Measurements from ENCODE around the gene ANGEL1. TPM values are rescaled to one million over a fixed set of nuclear protein-coding genes. Genes with fewer than 3 reads are reported as not detected.
A peak's percentile ranks its signal among the peaks of the same experiment; 100 is the strongest.

The ANGEL1 gene
- total RNA-seq, 5 donors from 2014 or later (not counting 1 experiment from before 2014, with no cell fraction given) = 15.4 to 33.7 (median 28.3) TPM

DNA sequence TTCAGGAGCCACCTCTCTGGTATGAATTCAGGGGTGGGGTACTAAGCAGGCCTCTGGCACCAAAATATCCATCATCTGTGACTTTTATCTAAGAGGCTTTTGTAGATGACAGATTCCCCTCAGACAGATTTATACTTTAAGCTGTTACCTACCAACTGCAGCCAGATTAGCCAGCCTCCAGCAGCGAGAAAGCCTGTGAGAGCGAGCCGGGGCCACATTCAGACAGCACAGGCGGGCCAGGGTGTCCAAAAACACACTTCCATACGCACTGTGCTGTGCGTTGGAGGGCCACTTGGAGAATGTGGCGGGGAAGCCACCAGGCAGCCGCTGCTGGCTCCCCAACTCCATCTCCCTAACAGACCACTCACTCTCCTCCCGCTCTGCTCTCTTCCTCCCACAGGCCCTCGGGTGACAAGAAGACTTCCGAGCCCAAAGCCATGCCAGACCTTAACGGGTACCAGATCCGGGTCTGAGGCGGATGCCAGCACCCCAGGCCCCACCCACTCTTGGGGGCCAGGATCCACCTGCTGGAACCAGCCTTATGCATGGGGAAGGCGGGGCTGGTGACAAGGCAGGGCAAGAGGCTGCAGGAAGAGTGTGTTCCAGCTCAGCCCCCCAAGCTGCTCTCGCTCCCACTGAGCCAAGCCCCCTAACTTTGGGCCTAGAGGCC, 34.0 kb downstream of the ANGEL1 start:
- CTCF ChIA-PET = no interaction called here
- Histone ChIP-seq H3K9me3 (no peaks in the 10 kb centered on the region), H3K27me3 (replicated peaks in 1 of 2; ENCODE audit: control insufficient read depth in 2 of 2, extremely low read depth in 1 of 2, insufficient read depth in 2 of 2, low read length in 1 of 2) (no peaks in the 10 kb centered on the region), H3K27ac (ENCODE audit: low read length) (no peak overlapping the region), H3K4me3 (ENCODE audit: control insufficient read depth in 1 of 2, extremely low read depth in 1 of 2, low read length in 1 of 2) (no peak overlapping the region), H3K4me1 (ENCODE audit: control insufficient read depth in 1 of 2, extremely low read depth in 1 of 2, insufficient read depth in 2 of 2, low read length in 2 of 2) (peaks cover 0 to 4% of the 10 kb centered on the region in 2 experiments), H3K36me3 (ENCODE audit: control insufficient read depth in 2 of 2, extremely low read depth in 1 of 2, insufficient read depth in 1 of 2, low read length in 1 of 2) (peaks cover 6 to 7% of the 10 kb centered on the region in 2 donors)
- Mint-ChIP-seq H3K27me3 (no peaks in the 10 kb centered on the region), H3K27ac (no peak overlapping the region), H3K4me3 (no peak overlapping the region), H3K36me3 (peaks cover 5% of the 10 kb centered on the region), H3K4me1 (peaks cover 11 to 22% (median 18%) of the 10 kb centered on the region in 3 donors), H3K9me3 (no peaks in the 10 kb centered on the region)
- no peak for DNase-seq
- no peak for ATAC-seq (replicated peaks in 1 of 4)
- POLR2A ChIA-PET = no interaction called here
- 98% methylated on average over 14 of the region's 16 CpGs for WGBS (ENCODE audit: insufficient coverage)

DNA sequence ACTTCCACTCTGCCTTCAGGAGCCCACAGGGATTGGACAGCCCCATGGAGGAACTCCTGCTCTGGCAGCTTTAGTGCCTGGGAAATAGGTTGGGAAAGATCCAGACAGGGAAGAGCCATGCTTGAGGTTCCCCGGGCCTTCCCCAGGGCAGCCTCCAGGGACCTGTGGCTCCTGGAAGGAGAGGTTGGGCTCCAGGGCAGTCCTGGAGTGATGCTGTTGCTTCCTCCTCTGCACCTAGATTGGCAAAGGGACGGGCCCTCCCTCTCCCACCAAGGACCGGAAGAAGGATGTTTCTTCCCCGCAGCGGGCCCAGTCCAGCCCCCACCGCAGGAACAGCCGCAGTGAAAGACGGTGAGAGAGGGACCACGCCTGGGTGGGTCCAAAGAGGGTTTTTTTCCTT, 35.0 kb downstream of the ANGEL1 start:
- no peak overlapping the region for H3K27ac ChIP-seq (ENCODE audit: low read length)
- H3K36me3 ChIP-seq (ENCODE audit: control insufficient read depth in 2 of 2, extremely low read depth in 1 of 2, insufficient read depth in 1 of 2, low read length in 1 of 2) = peaks cover under 1 to 6% of the 10 kb centered on the region in 2 donors
- DNase-seq (no peak), ATAC-seq (replicated peaks in 1 of 4) (peak in 1 of 4 experiments; percentile 18)
- no peaks in the 10 kb centered on the region for H3K4me1 ChIP-seq (ENCODE audit: control insufficient read depth in 1 of 2, extremely low read depth in 1 of 2, insufficient read depth in 2 of 2, low read length in 2 of 2)
- no peaks in the 10 kb centered on the region for H3K9me3 ChIP-seq
- Mint-ChIP-seq H3K27me3 (no peaks in the 10 kb centered on the region), H3K9me3 (no peaks in the 10 kb centered on the region), H3K4me1 (peaks cover 1 to 13% (median 10%) of the 10 kb centered on the region in 3 donors), H3K36me3 (peaks cover 3% of the 10 kb centered on the region), H3K27ac (no peak overlapping the region), H3K4me3 (no peak overlapping the region)
- no peak overlapping the region for H3K4me3 ChIP-seq (ENCODE audit: control insufficient read depth in 1 of 2, extremely low read depth in 1 of 2, low read length in 1 of 2)
- WGBS (ENCODE audit: insufficient coverage) = 100% methylated on average over 1 of the region's 9 CpGs
- CTCF ChIA-PET = no interaction called here
- peaks cover 0 to 3% of the 10 kb centered on the region in 2 experiments for H3K27me3 ChIP-seq (replicated peaks in 1 of 2; ENCODE audit: control insufficient read depth in 2 of 2, extremely low read depth in 1 of 2, insufficient read depth in 2 of 2, low read length in 1 of 2)
- POLR2A ChIA-PET = no interaction called here

DNA sequence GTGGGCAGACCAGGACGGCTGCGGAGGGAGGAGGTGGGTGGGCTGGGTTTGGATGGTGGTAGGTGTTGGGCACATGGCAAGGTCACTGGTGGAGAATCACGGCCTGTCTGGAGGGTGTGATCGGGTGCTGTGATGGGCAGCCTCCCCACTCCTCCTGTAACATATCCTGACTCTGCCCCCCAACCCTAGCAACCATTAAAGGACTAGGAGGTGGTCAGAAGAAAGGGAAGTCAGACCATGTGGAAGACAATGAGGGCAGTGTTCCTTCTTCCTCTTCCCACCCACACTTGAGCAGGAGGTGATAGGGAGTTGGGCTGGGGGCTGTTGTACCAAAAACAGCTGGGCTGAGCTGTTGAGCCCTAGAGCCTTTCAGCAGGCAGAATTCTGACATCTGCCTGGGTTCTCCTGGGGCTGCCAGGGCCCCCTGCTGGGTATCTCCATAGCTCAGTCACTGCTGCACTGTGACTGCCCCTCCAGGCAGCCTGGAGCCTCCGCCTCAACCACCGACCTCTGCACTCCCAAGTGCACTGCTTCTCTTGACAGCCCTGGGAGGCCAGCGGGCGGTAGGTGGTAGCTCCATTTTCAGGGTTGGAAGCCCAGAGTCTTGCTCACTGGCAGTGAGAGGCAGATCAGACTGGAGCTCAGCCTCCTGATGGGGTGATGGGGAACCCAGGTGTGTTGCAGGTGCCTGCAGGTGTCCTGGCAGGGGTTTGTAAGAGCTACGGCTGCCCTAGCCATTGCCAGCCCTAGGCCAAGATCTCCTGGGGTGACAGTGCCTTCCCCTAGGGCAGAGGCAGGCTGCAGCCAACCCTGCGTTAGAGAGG, 36.0 kb downstream of the ANGEL1 start:
- H3K4me1 ChIP-seq (ENCODE audit: control insufficient read depth in 1 of 2, extremely low read depth in 1 of 2, insufficient read depth in 2 of 2, low read length in 2 of 2) = no peaks in the 10 kb centered on the region
- Mint-ChIP-seq H3K4me1 (peaks cover 0 to 5% (median 5%) of the 10 kb centered on the region in 3 donors), H3K27ac (no peak overlapping the region), H3K27me3 (peaks cover 0 to under 1% of the 10 kb centered on the region in 2 donors), H3K4me3 (no peak overlapping the region), H3K9me3 (no peaks in the 10 kb centered on the region), H3K36me3 (no peaks in the 10 kb centered on the region)
- ChIA-PET CTCF (interaction anchor here in 1 of 2 donors (0.6 to 0.9 kb wide), 2 partner anchors 33 to 65 kb away, joined by 3 read pairs; no protein-coding TSS in a partner anchor), POLR2A (no interaction called here)
- WGBS (ENCODE audit: insufficient coverage) = 94% methylated on average over 8 of the region's 10 CpGs
- H3K9me3 ChIP-seq = no peaks in the 10 kb centered on the region
- H3K27ac ChIP-seq (ENCODE audit: low read length) = no peak overlapping the region
- ATAC-seq (replicated peaks in 1 of 4) (peak in 1 of 4 experiments; percentile 33), DNase-seq (peak in 1 of 35 experiments; percentile 15)
- no peak overlapping the region for H3K4me3 ChIP-seq (ENCODE audit: control insufficient read depth in 1 of 2, extremely low read depth in 1 of 2, low read length in 1 of 2)
- H3K27me3 ChIP-seq (replicated peaks in 1 of 2; ENCODE audit: control insufficient read depth in 2 of 2, extremely low read depth in 1 of 2, insufficient read depth in 2 of 2, low read length in 1 of 2) = peaks cover 0 to 8% of the 10 kb centered on the region in 2 experiments
- peaks cover 0 to 2% of the 10 kb centered on the region in 2 donors for H3K36me3 ChIP-seq (ENCODE audit: control insufficient read depth in 2 of 2, extremely low read depth in 1 of 2, insufficient read depth in 1 of 2, low read length in 1 of 2)

DNA sequence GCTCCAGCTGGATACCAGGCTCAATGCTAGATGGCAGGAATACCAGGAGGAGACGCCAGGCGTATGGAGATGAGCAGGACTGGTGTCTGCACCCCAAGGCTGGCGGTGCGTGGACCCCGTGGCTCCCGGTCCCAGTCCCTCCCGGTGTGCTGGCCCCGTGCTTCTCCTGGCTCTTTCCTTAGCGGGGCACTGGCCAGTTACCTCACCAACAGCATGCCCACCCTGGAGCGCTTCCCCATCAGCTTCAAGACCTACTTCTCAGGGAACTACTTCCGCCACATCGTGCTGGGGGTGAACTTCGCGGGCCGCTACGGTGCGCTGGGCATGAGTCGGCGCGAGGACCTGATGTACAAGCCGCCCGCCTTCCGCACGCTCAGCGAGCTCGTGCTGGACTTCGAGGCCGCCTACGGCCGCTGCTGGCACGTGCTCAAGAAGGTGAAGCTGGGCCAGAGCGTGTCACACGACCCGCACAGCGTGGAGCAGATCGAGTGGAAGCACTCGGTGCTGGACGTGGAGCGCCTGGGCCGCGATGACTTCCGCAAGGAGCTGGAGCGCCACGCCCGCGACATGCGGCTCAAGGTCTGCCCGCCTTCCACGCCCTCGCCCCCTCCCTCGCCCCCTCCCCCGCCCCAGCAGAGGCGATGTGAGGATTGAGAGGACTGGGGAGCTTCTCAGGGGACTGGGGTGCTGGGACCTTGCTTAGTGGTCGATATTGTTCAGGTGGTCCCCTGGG, 36.8 kb downstream of the ANGEL1 start:
- Histone ChIP-seq H3K9me3 (no peaks in the 10 kb centered on the region), H3K4me3 (ENCODE audit: control insufficient read depth in 1 of 2, extremely low read depth in 1 of 2, low read length in 1 of 2) (no peak overlapping the region), H3K36me3 (ENCODE audit: control insufficient read depth in 2 of 2, extremely low read depth in 1 of 2, insufficient read depth in 1 of 2, low read length in 1 of 2) (no peaks in the 10 kb centered on the region), H3K27ac (ENCODE audit: low read length) (no peak overlapping the region), H3K27me3 (replicated peaks in 1 of 2; ENCODE audit: control insufficient read depth in 2 of 2, extremely low read depth in 1 of 2, insufficient read depth in 2 of 2, low read length in 1 of 2) (peaks cover 0 to 16% of the 10 kb centered on the region in 2 experiments), H3K4me1 (ENCODE audit: control insufficient read depth in 1 of 2, extremely low read depth in 1 of 2, insufficient read depth in 2 of 2, low read length in 2 of 2) (no peaks in the 10 kb centered on the region)
- CTCF ChIA-PET = interaction anchor here in 1 of 2 donors (0.6 to 0.9 kb wide), 2 partner anchors 32 to 64 kb away, joined by 3 read pairs; no protein-coding TSS in a partner anchor
- no peaks in the 10 kb centered on the region for H3K9me3 Mint-ChIP-seq
- H3K4me1 Mint-ChIP-seq = peaks cover 0 to 5% (median 5%) of the 10 kb centered on the region in 3 donors
- WGBS (ENCODE audit: insufficient coverage) = 97% methylated on average over 44 of the region's 54 CpGs
- no peaks in the 10 kb centered on the region for H3K36me3 Mint-ChIP-seq
- H3K27ac Mint-ChIP-seq = no peak overlapping the region
- no peak for ATAC-seq (replicated peaks in 1 of 4)
- H3K4me3 Mint-ChIP-seq = no peak overlapping the region
- DNase-seq = peak in 1 of 35 experiments; percentile 19
- POLR2A ChIA-PET = no interaction called here
- H3K27me3 Mint-ChIP-seq = peaks cover 0 to 4% of the 10 kb centered on the region in 2 donors

GRCh38 chr14:76774821-76775694, 37.6 kb downstream of the ANGEL1 start:
- H3K4me3 Mint-ChIP-seq = no peak overlapping the region
- Histone ChIP-seq H3K4me1 (ENCODE audit: control insufficient read depth in 1 of 2, extremely low read depth in 1 of 2, insufficient read depth in 2 of 2, low read length in 2 of 2) (no peaks in the 10 kb centered on the region), H3K9me3 (no peaks in the 10 kb centered on the region), H3K27ac (ENCODE audit: low read length) (no peak overlapping the region), H3K4me3 (ENCODE audit: control insufficient read depth in 1 of 2, extremely low read depth in 1 of 2, low read length in 1 of 2) (no peak overlapping the region), H3K36me3 (ENCODE audit: control insufficient read depth in 2 of 2, extremely low read depth in 1 of 2, insufficient read depth in 1 of 2, low read length in 1 of 2) (no peaks in the 10 kb centered on the region), H3K27me3 (replicated peaks in 1 of 2; ENCODE audit: control insufficient read depth in 2 of 2, extremely low read depth in 1 of 2, insufficient read depth in 2 of 2, low read length in 1 of 2) (peaks cover 0 to 20% of the 10 kb centered on the region in 2 experiments)
- no peak for ATAC-seq (replicated peaks in 1 of 4)
- ChIA-PET CTCF (no interaction called here), POLR2A (no interaction called here)
- H3K36me3 Mint-ChIP-seq = no peaks in the 10 kb centered on the region
- no peak for DNase-seq
- no peak overlapping the region for H3K27ac Mint-ChIP-seq
- peaks cover 0 to 4% of the 10 kb centered on the region in 2 donors for H3K27me3 Mint-ChIP-seq
- 92% methylated on average over 21 of the region's 22 CpGs for WGBS (ENCODE audit: insufficient coverage)
- peaks cover 0 to 5% (median 0%) of the 10 kb centered on the region in 3 donors for H3K4me1 Mint-ChIP-seq
- no peaks in the 10 kb centered on the region for H3K9me3 Mint-ChIP-seq
